SK-N-SH treated with all-trans-retinoic acid at 6 μM for 48 hours (cell line): Measurements from ENCODE around the gene TTC3.

ENCODE experiments used
- ISL1 ChIP-seq: fragments of 250-450 bp; sonication (Bioruptor Pico); IDR thresholded peaks from 2 replicates; pipeline ENCODE4 v2.1.2; 2022; ENCODE audit warnings: mild to moderate bottlenecking, moderate library complexity
- RARB ChIP-seq: fragments of 250-450 bp; sonication (Bioruptor Pico); IDR thresholded peaks from 2 replicates; pipeline ENCODE4 v1.8.0; 2021; ENCODE audit warnings: mild to moderate bottlenecking, moderate library complexity
- ZC3H10 ChIP-seq: fragments of 250-450 bp; sonication (Bioruptor Pico); IDR thresholded peaks from 2 replicates; pipeline ENCODE4 v1.5.1; 2021; ENCODE audit warnings: mild to moderate bottlenecking, moderate library complexity
- ZFP3 ChIP-seq: fragments of 250-450 bp; sonication (Bioruptor Pico); IDR thresholded peaks from 2 replicates; pipeline ENCODE4 v1.5.0; 2020; ENCODE audit warnings: mild to moderate bottlenecking, moderate library complexity

DNA sequence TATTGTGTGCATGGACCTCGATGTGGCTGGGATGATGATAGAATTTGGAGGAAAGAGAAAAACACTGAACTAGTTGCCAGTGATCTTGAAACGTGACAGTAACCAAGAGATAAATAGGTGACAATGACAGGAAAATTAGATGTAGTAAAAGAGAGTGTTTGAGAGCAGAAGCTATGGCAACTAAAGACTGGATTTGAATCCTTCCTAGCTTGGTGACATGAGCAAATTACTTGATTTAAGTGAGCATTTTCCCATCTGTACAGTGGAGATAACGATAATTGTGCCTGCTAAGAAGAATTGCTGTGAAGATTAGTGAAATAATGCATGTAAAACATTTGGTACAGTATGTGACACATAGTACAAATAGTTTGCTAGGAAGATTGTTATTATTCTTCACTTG is 12.7 kb downstream of the TTC3 start:
- TF ChIP-seq RARB (no peak), ZC3H10 (CRISPR knock-in tag) (no peak), ISL1 (CRISPR knock-in tag) (no peak), ZFP3 (CRISPR knock-in tag) (no peak)
